ENCODE measurements around the gene FSTL5. TPM values are rescaled to one million over a fixed set of nuclear protein-coding genes. Genes with fewer than 3 reads are reported as not detected.
A peak's percentile ranks its signal among the peaks of the same experiment; 100 is the strongest.

Gene FSTL5
- total and polyA plus RNA-seq, 2 donors (not counting 3 experiments of a cell fraction or from before 2014, with no cell fraction given), result 1.3 to 1.9 TPM

GRCh38 chr4:161604516-161605300 is 559.1 kb downstream of the FSTL5 start:
- no peaks in the 10 kb centered on the region for H3K36me3 ChIP-seq (ENCODE audit: control insufficient read depth in 2 of 2, extremely low read depth in 1 of 2, insufficient read depth in 2 of 2, low read length in 2 of 2)
- no peaks in the 10 kb centered on the region for H3K9me1 ChIP-seq (replicated peaks; ENCODE audit: control insufficient read depth, extremely low read depth, insufficient read depth, low read length)
- TF ChIP-seq JUN (IDR thresholded peaks at IDR 0.05; ENCODE audit: borderline replicate concordance, insufficient read depth, insufficient read length, low read depth) (no peak), MAX (IDR thresholded peaks at IDR 0.05; ENCODE audit: insufficient read depth, insufficient read length) (no peak), FOS (IDR thresholded peaks at IDR 0.05; ENCODE audit: borderline replicate concordance, insufficient read depth, low read length) (no peak), EZH2 (IDR thresholded peaks at IDR 0.05; ENCODE audit: borderline replicate concordance, low read depth, low read length, severe bottlenecking) (no peak), MYC (IDR thresholded peaks at IDR 0.05; ENCODE audit: low read depth, low read length) (no peak), CTCF (IDR thresholded peaks at IDR 0.05; ENCODE audit: extremely low read depth in 1 of 2, insufficient read depth in 1 of 2, low read depth in 1 of 2, low read length in 2 of 2) (no peak), POLR2AphosphoS5 (IDR thresholded peaks at IDR 0.05; ENCODE audit: insufficient read depth, low read depth, low read length) (no peak), GATA2 (IDR thresholded peaks at IDR 0.05; ENCODE audit: insufficient read depth, insufficient read length, low read depth, low read length) (no peak), POLR2A (IDR thresholded peaks at IDR 0.05; ENCODE audit: low read depth, low read length) (no peak)
- dilution Hi-C loops (cut with MboI; ENCODE audit: extremely low pct_ligation_motif_present, low sequenced_read_pairs), result no loop called here
- FAIRE-seq (no peak), DNase-seq (ENCODE audit: low read depth, low spot score) (no peak)
- no peak overlapping the region for H3K4me3 ChIP-seq (replicated peaks in 1 of 3; ENCODE audit: insufficient read depth in 1 of 3, low read depth in 1 of 3, low read length in 3 of 3)
- intact Hi-C loops (cut with micrococcal nuclease), result no loop called here
- H2AFZ ChIP-seq (ENCODE audit: low read depth, low read length), result peak overlapping the region; percentile 23
- CTCF ChIA-PET, result no interaction called here
- no peak overlapping the region for H3K27ac ChIP-seq (ENCODE audit: insufficient read depth, low read depth, low read length)
- no peak overlapping the region for H3K9ac ChIP-seq (replicated peaks; ENCODE audit: extremely low read depth, insufficient read depth, low read length)
- peaks cover 2% of the 10 kb centered on the region for H3K4me1 ChIP-seq (ENCODE audit: control insufficient read depth, extremely low read depth, insufficient read depth, low read length)
- H3K9me3 ChIP-seq (replicated peaks; ENCODE audit: control insufficient read depth, insufficient read depth, low read length), result no peaks in the 10 kb centered on the region
- H3K27me3 ChIP-seq (ENCODE audit: control insufficient read depth in 2 of 2, insufficient read depth in 2 of 2, low read length in 2 of 2), result no peaks in the 10 kb centered on the region
- POLR2A ChIA-PET, result no interaction called here
- H3K79me2 ChIP-seq (ENCODE audit: control insufficient read depth, insufficient read depth, low read length), result no peaks in the 10 kb centered on the region
- no peak overlapping the region for H3K4me2 ChIP-seq (ENCODE audit: insufficient read depth, low read length)
- BruUV-seq (replicated peaks), result no TSS peak
- no peaks in the 10 kb centered on the region for H4K20me1 ChIP-seq (replicated peaks; ENCODE audit: control insufficient read depth, extremely low read depth, insufficient read depth, low read length)

All from endothelial cell of umbilical vein (primary cell).